ENCODE measurements around the gene RAB11FIP5.

DNA sequence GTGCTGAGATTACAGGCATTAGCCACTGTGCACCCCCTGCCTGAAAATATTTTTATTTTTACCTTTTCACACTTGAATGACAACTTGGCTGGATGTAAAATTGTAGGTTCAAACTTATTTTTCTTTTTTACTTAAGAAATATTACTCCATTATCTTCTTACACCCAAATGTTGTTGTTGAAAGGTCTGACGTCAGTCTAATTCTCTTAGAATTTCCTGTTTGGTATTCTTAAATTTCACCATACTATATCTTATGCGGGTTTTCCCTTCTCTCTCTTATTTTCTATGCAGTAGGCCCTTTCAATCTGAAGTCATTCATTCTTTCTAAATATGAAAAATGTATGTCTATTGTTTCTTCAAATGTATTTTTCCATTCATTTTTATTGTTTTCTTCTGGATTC is 29.1 kb upstream of the RAB11FIP5 start:
- TF ChIP-seq TOX (CRISPR knock-in tag; IDR thresholded peaks at IDR 0.05; ENCODE audit: borderline replicate concordance) (no peak), ARNTL (CRISPR knock-in tag; IDR thresholded peaks at IDR 0.05; ENCODE audit: borderline replicate concordance, low read depth) (no peak), ZFP30 (CRISPR knock-in tag; IDR thresholded peaks at IDR 0.05) (no peak), ZNF70 (CRISPR knock-in tag; IDR thresholded peaks at IDR 0.05) (no peak), BACH2 (CRISPR knock-in tag; IDR thresholded peaks at IDR 0.05; ENCODE audit: borderline replicate concordance) (no peak), RARB (CRISPR knock-in tag; IDR thresholded peaks at IDR 0.05) (no peak), ESRRG (CRISPR knock-in tag; IDR thresholded peaks at IDR 0.05) (no peak), PPARA (CRISPR knock-in tag; IDR thresholded peaks at IDR 0.05; ENCODE audit: borderline replicate concordance) (no peak), OSR1 (CRISPR knock-in tag; IDR thresholded peaks at IDR 0.05) (no peak)
- TF ChIP-seq, protein P1, sequence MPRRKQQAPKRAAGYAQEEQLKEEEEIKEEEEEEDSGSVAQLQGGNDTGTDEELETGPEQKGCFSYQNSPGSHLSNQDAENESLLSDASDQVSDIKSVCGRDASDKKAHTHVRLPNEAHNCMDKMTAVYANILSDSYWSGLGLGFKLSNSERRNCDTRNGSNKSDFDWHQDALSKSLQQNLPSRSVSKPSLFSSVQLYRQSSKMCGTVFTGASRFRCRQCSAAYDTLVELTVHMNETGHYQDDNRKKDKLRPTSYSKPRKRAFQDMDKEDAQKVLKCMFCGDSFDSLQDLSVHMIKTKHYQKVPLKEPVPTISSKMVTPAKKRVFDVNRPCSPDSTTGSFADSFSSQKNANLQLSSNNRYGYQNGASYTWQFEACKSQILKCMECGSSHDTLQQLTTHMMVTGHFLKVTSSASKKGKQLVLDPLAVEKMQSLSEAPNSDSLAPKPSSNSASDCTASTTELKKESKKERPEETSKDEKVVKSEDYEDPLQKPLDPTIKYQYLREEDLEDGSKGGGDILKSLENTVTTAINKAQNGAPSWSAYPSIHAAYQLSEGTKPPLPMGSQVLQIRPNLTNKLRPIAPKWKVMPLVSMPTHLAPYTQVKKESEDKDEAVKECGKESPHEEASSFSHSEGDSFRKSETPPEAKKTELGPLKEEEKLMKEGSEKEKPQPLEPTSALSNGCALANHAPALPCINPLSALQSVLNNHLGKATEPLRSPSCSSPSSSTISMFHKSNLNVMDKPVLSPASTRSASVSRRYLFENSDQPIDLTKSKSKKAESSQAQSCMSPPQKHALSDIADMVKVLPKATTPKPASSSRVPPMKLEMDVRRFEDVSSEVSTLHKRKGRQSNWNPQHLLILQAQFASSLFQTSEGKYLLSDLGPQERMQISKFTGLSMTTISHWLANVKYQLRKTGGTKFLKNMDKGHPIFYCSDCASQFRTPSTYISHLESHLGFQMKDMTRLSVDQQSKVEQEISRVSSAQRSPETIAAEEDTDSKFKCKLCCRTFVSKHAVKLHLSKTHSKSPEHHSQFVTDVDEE (CRISPR knock-in tag; IDR thresholded peaks at IDR 0.05) = no peak
